Stimulated activated naive B cell treated with anti-CD40 and anti-IgM and Interleukin-4, amounts not matched to agents 10 μg/mL and 1 μg/mL and 100 μg/mL, for 72 hours (primary cell): ENCODE results near the gene TMEM269.

Experiments
- ATAC-seq, 2 donors: fragments of 150-1000 bp; cut with Tn5 transposase; replicated peaks; 2 replicates each; pipeline ENCODE4 v1.10.0; 2021; ENCODE audit warnings: moderate library complexity in 1 of 2
- DNase-seq: peaks from one replicate; pipeline ENCODE4 v3.0.0; 2021
- H3K27ac Mint-ChIP-seq: one replicate; pipeline ENCODE4 v1.8.0; 2022; ENCODE audit warnings: mild to moderate bottlenecking, mixed read lengths
- H3K27me3 Mint-ChIP-seq, 2 donors: one replicate each; pipeline ENCODE4 v1.8.0; 2022; ENCODE audit warnings: mixed read lengths in 2 of 2
- H3K36me3 Mint-ChIP-seq, 2 donors: one replicate each; pipeline ENCODE4 v1.8.0; 2022; ENCODE audit warnings: mixed read lengths in 2 of 2, mild to moderate bottlenecking in 1 of 2
- H3K4me1 Mint-ChIP-seq, 2 donors: one replicate each; pipeline ENCODE4 v1.8.0; 2022; ENCODE audit warnings: mixed read lengths in 2 of 2, mild to moderate bottlenecking in 1 of 2
- H3K4me3 Mint-ChIP-seq, 2 donors: one replicate each; pipeline ENCODE4 v1.8.0; 2022; ENCODE audit warnings: mild to moderate bottlenecking in 2 of 2, mixed read lengths in 2 of 2, moderate library complexity in 1 of 2
- H3K9me3 Mint-ChIP-seq, 2 donors: one replicate each; pipeline ENCODE4 v1.8.0; 2022; ENCODE audit warnings: mixed read lengths in 2 of 2, mild to moderate bottlenecking in 1 of 2

Gene TMEM269

DNA sequence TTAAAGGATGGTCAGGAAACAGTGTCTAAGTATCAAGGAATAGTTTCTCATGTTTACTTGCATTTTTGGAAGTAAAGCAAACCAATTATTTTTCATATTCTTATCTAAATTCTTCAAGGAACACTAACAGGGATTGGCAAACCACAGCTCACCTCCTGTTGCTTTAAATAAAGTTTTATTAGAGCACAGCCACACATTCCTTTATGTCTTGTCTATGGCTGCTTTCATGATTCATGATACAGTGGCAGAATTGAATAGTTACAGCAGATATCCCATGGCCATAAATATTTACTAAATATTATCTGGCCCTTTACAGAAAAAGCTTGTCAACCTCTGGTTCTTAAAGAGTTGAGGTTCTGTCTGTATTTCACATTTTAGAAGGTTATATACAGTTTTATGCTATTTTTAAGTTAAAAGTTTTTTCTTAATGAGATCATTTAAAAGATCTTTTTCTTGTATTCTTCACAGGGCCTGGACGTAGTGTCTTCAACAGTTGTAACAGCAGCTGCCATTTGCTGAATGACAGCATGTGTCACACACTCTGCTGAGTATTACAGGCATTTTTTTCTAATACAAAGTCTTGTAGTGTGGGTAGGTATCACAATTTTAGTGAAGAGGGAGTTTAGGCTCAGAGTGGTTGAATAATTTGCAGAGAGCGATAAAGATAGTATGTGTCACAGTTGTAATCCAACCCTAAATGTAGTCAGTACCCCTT lies 64.2 kb downstream of the TMEM269 start:
- H3K9me3 Mint-ChIP-seq = peaks cover 0 to 4% of the 10 kb centered on the region in 2 donors
- no peak overlapping the region for H3K27ac Mint-ChIP-seq
- no peak overlapping the region for H3K4me3 Mint-ChIP-seq
- H3K27me3 Mint-ChIP-seq = no peaks in the 10 kb centered on the region
- DNase-seq (no peak), ATAC-seq (no peak)
- H3K36me3 Mint-ChIP-seq = peaks cover 24 to 30% of the 10 kb centered on the region in 2 donors
- H3K4me1 Mint-ChIP-seq = peaks cover 31 to 62% of the 10 kb centered on the region in 2 donors

DNA sequence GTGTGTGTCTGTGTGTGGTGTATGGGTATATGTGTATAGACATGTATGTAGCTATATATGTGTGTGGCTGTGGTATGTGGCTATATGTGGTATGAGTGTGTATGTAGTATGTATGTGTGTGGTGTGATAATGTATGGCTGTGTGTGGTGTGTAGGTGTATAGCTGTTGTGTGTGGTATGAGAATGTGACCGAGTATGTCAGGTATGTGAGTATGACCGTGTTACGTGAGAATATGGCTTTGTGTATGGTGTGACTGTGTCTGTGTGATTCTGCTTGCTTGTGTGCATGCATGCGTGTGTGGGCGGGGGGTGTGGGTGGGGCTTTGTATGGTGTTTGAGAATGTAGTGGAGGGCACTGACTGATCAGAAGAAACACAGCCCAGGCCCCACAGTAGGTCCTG lies 65.2 kb downstream of the TMEM269 start:
- no peak overlapping the region for H3K27ac Mint-ChIP-seq
- H3K4me3 Mint-ChIP-seq = no peak overlapping the region
- no peak for ATAC-seq
- H3K36me3 Mint-ChIP-seq = peaks cover 24 to 30% of the 10 kb centered on the region in 2 donors
- H3K27me3 Mint-ChIP-seq = no peaks in the 10 kb centered on the region
- H3K4me1 Mint-ChIP-seq = peaks cover 31 to 63% of the 10 kb centered on the region in 2 donors
- H3K9me3 Mint-ChIP-seq = peaks cover 0 to 4% of the 10 kb centered on the region in 2 donors
- no peak for DNase-seq
